Left cardiac atrium (tissue), 4 donors: ENCODE measurements around the gene BRINP3. TPM values are rescaled to one million over a fixed set of nuclear protein-coding genes. Genes with fewer than 3 reads are reported as not detected.
"Not testable (repeated sequence)": the region's sequence is repeated elsewhere in the genome, so short reads cannot be mapped to it uniquely, and the experiment has no call there.

Experiments used
- ATAC-seq, 2 donors: fragments of 200-7000 bp; cut with Tn5 transposase; one replicate each; pipeline ENCODE4 v1.9.1; 2020; ENCODE audit warnings: mild to moderate bottlenecking in 2 of 2, moderate library complexity in 2 of 2
- DNase-seq: peaks from one replicate; pipeline ENCODE4 v3.0.0-alpha.2; 2020
- intact Hi-C, 2 donors: fragments of 100-400 bp; cut with DNase I; formaldehyde crosslinking; loops; one replicate each; pipeline versions ENCODE4 v1.14.1 to v1.15.1; 2022 to 2023
- total RNA-seq, 2 donors: library from RNA; stranded (reverse); fragmentation: NEBNext Ultra II Directional; extraction: Animal tissue kit (Norgen Biotek cat#: 25700); gene quantifications; one replicate each; pipeline ENCODE4 v1.2.1, GENCODE V29; 2021
- donor health status: DM: no; HTN: yes; CAD: no.
- donor health status: DM: no; HTN: yes; CAD: no; lungs with severe emphysema.
- donor health status: DM: yes; HTN: yes; CAD: no.
- donor health status: Dilated cardiomyopathy.

Gene BRINP3
- total RNA-seq, 2 donors from 2014 or later, result 1.3 to 3.0 TPM

- ATAC-seq (no peak), DNase-seq (no peak)
- intact Hi-C loops, result no loop called here
These were observed 318.5 kb downstream of the BRINP3 start for GRCh38 chr1:190159146-190159545.

GRCh38 chr1:190154744-190155143 is 322.9 kb downstream of the BRINP3 start:
- ATAC-seq (no peak), DNase-seq (no peak)
- intact Hi-C loops, result no loop called here

- intact Hi-C loops, result no loop called here
- ATAC-seq (no peak), DNase-seq (no peak)
These were observed 330.0 kb downstream of the BRINP3 start for GRCh38 chr1:190147616-190148015.

- DNase-seq (no peak), ATAC-seq (no peak)
- intact Hi-C loops, result no loop called here
These were observed 333.0 kb downstream of the BRINP3 start for GRCh38 chr1:190144650-190145049.

- intact Hi-C loops, result no loop called here
- ATAC-seq, result no peak
These were observed 337.0 kb downstream of the BRINP3 start for GRCh38 chr1:190140644-190141043.

GRCh38 chr1:190138702-190139101 is 339.0 kb downstream of the BRINP3 start:
- ATAC-seq, result no peak

More at GRCh38 chr1:190140644-190141043, 337.0 kb downstream of the BRINP3 start:
- DNase-seq, result no peak

GRCh38 chr1:190138266-190138665 is 339.4 kb downstream of the BRINP3 start:
- DNase-seq (no peak), ATAC-seq (no peak)
- intact Hi-C loops, result no loop called here

More at GRCh38 chr1:190138702-190139101, 339.0 kb downstream of the BRINP3 start:
- no peak for DNase-seq
- intact Hi-C loops, result no loop called here

- intact Hi-C loops, result no loop called here
- no peak for DNase-seq
- no peak for ATAC-seq
These were observed 348.3 kb downstream of the BRINP3 start for GRCh38 chr1:190129366-190129765.

- DNase-seq (no peak), ATAC-seq (no peak)
- intact Hi-C loops, result no loop called here
These were observed 350.9 kb downstream of the BRINP3 start for GRCh38 chr1:190126728-190127127.

GRCh38 chr1:190124068-190124467 is 353.6 kb downstream of the BRINP3 start:
- intact Hi-C loops, result no loop called here
- ATAC-seq (no peak), DNase-seq (no peak)

GRCh38 chr1:190120564-190120963 is 357.1 kb downstream of the BRINP3 start:
- DNase-seq, intact Hi-C loops, ATAC-seq: not testable (repeated sequence)

GRCh38 chr1:190119683-190120082 is 358.0 kb downstream of the BRINP3 start:
- intact Hi-C loops, result no loop called here
- DNase-seq (no peak), ATAC-seq (no peak)

GRCh38 chr1:190116921-190117320 is 360.7 kb downstream of the BRINP3 start:
- intact Hi-C loops, result no loop called here
- ATAC-seq, result no peak
- no peak for DNase-seq

GRCh38 chr1:190104961-190105360 is 372.7 kb downstream of the BRINP3 start:
- intact Hi-C loops, result no loop called here
- ATAC-seq (no peak), DNase-seq (no peak)

- intact Hi-C loops, result no loop called here
These were observed 374.8 kb downstream of the BRINP3 start for GRCh38 chr1:190102757-190103326.

GRCh38 chr1:190101756-190102155 is 375.9 kb downstream of the BRINP3 start:
- intact Hi-C loops, result no loop called here
- ATAC-seq, result no peak
- no peak for DNase-seq

More at GRCh38 chr1:190102757-190103326, 374.8 kb downstream of the BRINP3 start:
- DNase-seq (no peak), ATAC-seq (no peak)

- intact Hi-C loops, result no loop called here
- ATAC-seq, result no peak
- DNase-seq, result no peak
These were observed 378.9 kb downstream of the BRINP3 start for GRCh38 chr1:190098756-190099155.

- intact Hi-C loops, result no loop called here
- ATAC-seq (no peak), DNase-seq (no peak)
These were observed 379.6 kb downstream of the BRINP3 start for GRCh38 chr1:190098107-190098506.

GRCh38 chr1:190095596-190095995 is 382.1 kb downstream of the BRINP3 start:
- no peak for ATAC-seq

GRCh38 chr1:190084552-190084951 is 393.1 kb downstream of the BRINP3 start:
- no peak for DNase-seq
- intact Hi-C loops, result no loop called here
- no peak for ATAC-seq

More at GRCh38 chr1:190095596-190095995, 382.1 kb downstream of the BRINP3 start:
- DNase-seq, result no peak
- intact Hi-C loops, result no loop called here

- DNase-seq, result no peak
- no peak for ATAC-seq
- intact Hi-C loops, result no loop called here
These were observed 409.4 kb downstream of the BRINP3 start for GRCh38 chr1:190068304-190068703.

GRCh38 chr1:190067592-190067991 is 410.1 kb downstream of the BRINP3 start:
- ATAC-seq (no peak), DNase-seq (no peak)
- intact Hi-C loops, result no loop called here
